ENCODE measurements around the gene INAFM2. TPM values are rescaled to one million over a fixed set of nuclear protein-coding genes. Genes with fewer than 3 reads are reported as not detected.

INAFM2 gene
- total and polyA plus RNA-seq, 9 of the 15 experiments (the other 6 are each of a cell fraction or from before 2014, with no cell fraction given): 11.8 to 43.1 (median 27.2) TPM

GRCh38 chr15:40307421-40308211, 15.9 kb upstream of the INAFM2 start, which contains the start of gene PLCB2 (continued):
- TF ChIP-seq CREB1 (IDR thresholded peaks at IDR 0.05) (no peak), CREB1 (CRISPR knock-in tag; IDR thresholded peaks at IDR 0.05) (no peak), KDM4B (IDR thresholded peaks at IDR 0.05; ENCODE audit: borderline replicate concordance in 2 of 2, low read depth in 1 of 2) (peak in 1 of 2 experiments; percentile 32; a peak in 1 of 4 replicates), SREBF1 (IDR thresholded peaks at IDR 0.05; ENCODE audit: borderline replicate concordance, low read depth, low read length) (no peak), DNMT1 (IDR thresholded peaks at IDR 0.05) (no peak), ZBTB40 (IDR thresholded peaks at IDR 0.05) (no peak), ZBTB40 (CRISPR knock-in tag; IDR thresholded peaks at IDR 0.05) (no peak), NCOA6 (IDR thresholded peaks at IDR 0.05) (no peak), HIVEP1 (CRISPR knock-in tag; IDR thresholded peaks at IDR 0.05) (no peak), RBM25 (IDR thresholded peaks at IDR 0.05; ENCODE audit: low read depth, low read length, severe bottlenecking) (no peak), NFYB (IDR thresholded peaks at IDR 0.05; ENCODE audit: extremely low read depth, insufficient read length) (no peak), MCM2 (IDR thresholded peaks at IDR 0.05; ENCODE audit: low read depth) (no peak)
- TF ChIP-seq, protein P1, sequence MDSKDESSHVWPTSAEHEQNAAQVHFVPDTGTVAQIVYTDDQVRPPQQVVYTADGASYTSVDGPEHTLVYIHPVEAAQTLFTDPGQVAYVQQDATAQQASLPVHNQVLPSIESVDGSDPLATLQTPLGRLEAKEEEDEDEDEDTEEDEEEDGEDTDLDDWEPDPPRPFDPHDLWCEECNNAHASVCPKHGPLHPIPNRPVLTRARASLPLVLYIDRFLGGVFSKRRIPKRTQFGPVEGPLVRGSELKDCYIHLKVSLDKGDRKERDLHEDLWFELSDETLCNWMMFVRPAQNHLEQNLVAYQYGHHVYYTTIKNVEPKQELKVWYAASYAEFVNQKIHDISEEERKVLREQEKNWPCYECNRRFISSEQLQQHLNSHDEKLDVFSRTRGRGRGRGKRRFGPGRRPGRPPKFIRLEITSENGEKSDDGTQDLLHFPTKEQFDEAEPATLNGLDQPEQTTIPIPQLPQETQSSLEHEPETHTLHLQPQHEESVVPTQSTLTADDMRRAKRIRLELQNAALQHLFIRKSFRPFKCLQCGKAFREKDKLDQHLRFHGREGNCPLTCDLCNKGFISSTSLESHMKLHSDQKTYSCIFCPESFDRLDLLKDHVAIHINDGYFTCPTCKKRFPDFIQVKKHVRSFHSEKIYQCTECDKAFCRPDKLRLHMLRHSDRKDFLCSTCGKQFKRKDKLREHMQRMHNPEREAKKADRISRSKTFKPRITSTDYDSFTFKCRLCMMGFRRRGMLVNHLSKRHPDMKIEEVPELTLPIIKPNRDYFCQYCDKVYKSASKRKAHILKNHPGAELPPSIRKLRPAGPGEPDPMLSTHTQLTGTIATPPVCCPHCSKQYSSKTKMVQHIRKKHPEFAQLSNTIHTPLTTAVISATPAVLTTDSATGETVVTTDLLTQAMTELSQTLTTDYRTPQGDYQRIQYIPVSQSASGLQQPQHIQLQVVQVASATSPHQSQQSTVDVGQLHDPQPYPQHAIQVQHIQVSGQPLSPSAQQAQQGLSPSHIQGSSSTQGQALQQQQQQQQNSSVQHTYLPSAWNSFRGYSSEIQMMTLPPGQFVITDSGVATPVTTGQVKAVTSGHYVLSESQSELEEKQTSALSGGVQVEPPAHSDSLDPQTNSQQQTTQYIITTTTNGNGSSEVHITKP (IDR thresholded peaks at IDR 0.05; ENCODE audit: partially characterized antibody): no peak

All from K562 (cell line).